Measurements from ENCODE around the gene PAIP2B.

- TF ChIP-seq POLR2AphosphoS5 (IDR thresholded peaks at IDR 0.05), result no peak
- no peak for TF ChIP-seq CTCF (IDR thresholded peaks at IDR 0.05)
- TF ChIP-seq POLR2A (IDR thresholded peaks at IDR 0.05), result no peak
- TF ChIP-seq EP300 (IDR thresholded peaks at IDR 0.05), result no peak
Observed at GRCh38 chr2:71244302-71244660, 17.4 kb upstream of the PAIP2B start.

All from stomach (tissue), 4 donors.